HepG2 (cell line): Measurements from ENCODE around the gene PAPOLB. TPM values are rescaled to one million over a fixed set of nuclear protein-coding genes. Genes with fewer than 3 reads are reported as not detected.

Source experiments
- AFF4 ChIP-seq: sonication (generic); formaldehyde crosslinking; IDR thresholded peaks from 2 replicates; pipeline ENCODE4 v1.4.0; 2020; ENCODE audit warnings: missing genetic modification reagents
- BATF2 ChIP-seq: sonication (generic); formaldehyde crosslinking; IDR thresholded peaks from 2 replicates; pipeline ENCODE4 v1.8.0; 2022; ENCODE audit warnings: mild to moderate bottlenecking, missing genetic modification reagents, moderate library complexity
- BORCS8-MEF2B ChIP-seq: sonication (generic); formaldehyde crosslinking; IDR thresholded peaks from 2 replicates; pipeline ENCODE4 v1.8.0; 2022; ENCODE audit warnings: mild to moderate bottlenecking, missing genetic modification reagents
- EHMT2 ChIP-seq: fragments of 200-600 bp; sonication (generic); IDR thresholded peaks from 2 replicates; pipeline ENCODE4 v1.7.0; 2017; ENCODE audit warnings: antibody characterized with exemption, low read depth, low read length, borderline replicate concordance
- FLYWCH1 ChIP-seq: sonication (generic); formaldehyde crosslinking; IDR thresholded peaks from 2 replicates; pipeline ENCODE4 v1.8.1; 2023; ENCODE audit warnings: mild to moderate bottlenecking, missing genetic modification reagents
- FOXJ3 ChIP-seq: sonication (generic); formaldehyde crosslinking; IDR thresholded peaks from 2 replicates; pipeline ENCODE4 v1.4.0; 2020; ENCODE audit warnings: missing genetic modification reagents, mild to moderate bottlenecking, borderline replicate concordance
- HNF4A ChIP-seq: sonication (generic); formaldehyde crosslinking; IDR thresholded peaks from 2 replicates; pipeline ENCODE4 v1.4.0; 2020; ENCODE audit warnings: missing genetic modification reagents
- IKZF5 ChIP-seq: IDR thresholded peaks from 2 replicates; pipeline ENCODE4 v1.6.1; 2018; ENCODE audit warnings: missing genetic modification reagents, mild to moderate bottlenecking, missing compliant biosample characterization
- MAF1 ChIP-seq: sonication (generic); formaldehyde crosslinking; IDR thresholded peaks from 2 replicates; pipeline ENCODE4 v1.5.0; 2020; ENCODE audit warnings: missing genetic modification reagents, borderline replicate concordance
- MTA3 ChIP-seq: sonication (generic); formaldehyde crosslinking; IDR thresholded peaks from 2 replicates; pipeline ENCODE4 v1.4.0; 2020; ENCODE audit warnings: missing genetic modification reagents
- MXD3 ChIP-seq: IDR thresholded peaks from 2 replicates; pipeline ENCODE4 v1.6.1; 2016; ENCODE audit warnings: mild to moderate bottlenecking, missing biosample characterization, missing genetic modification reagents
- NBN ChIP-seq: fragments of 450-650 bp; conservative IDR thresholded peaks from 2 replicates; pipeline ENCODE4 v1.6.1; 2017
- NCOA1 ChIP-seq: sonication (generic); formaldehyde crosslinking; IDR thresholded peaks from 2 replicates; pipeline ENCODE4 v1.9.0; 2021; ENCODE audit warnings: missing genetic modification reagents
- NFIB ChIP-seq: sonication (generic); formaldehyde crosslinking; IDR thresholded peaks from 2 replicates; pipeline ENCODE4 v1.9.0; 2021; ENCODE audit warnings: missing genetic modification reagents, mild to moderate bottlenecking, borderline replicate concordance
- PAX8 ChIP-seq: sonication (generic); formaldehyde crosslinking; IDR thresholded peaks from 2 replicates; pipeline ENCODE4 v1.8.0; 2022; ENCODE audit warnings: mild to moderate bottlenecking, missing genetic modification reagents, borderline replicate concordance
- PCBP1 ChIP-seq: fragments of 200-400 bp; formaldehyde crosslinking; IDR thresholded peaks from 2 replicates; pipeline ENCODE4 v1.6.1; 2017; ENCODE audit warnings: mild to moderate bottlenecking, low read depth, low read length, borderline replicate concordance
- PHF5A ChIP-seq: IDR thresholded peaks from one replicate; pipeline ENCODE4 v1.6.1; 2018; ENCODE audit warnings: low read depth, missing genetic modification reagents; ENCODE audit not compliant: unreplicated experiment
- TOPORS ChIP-seq: sonication (generic); formaldehyde crosslinking; IDR thresholded peaks from 2 replicates; pipeline ENCODE4 v1.8.0; 2023; ENCODE audit warnings: mild to moderate bottlenecking, missing genetic modification reagents
- XBP1 ChIP-seq: sonication (generic); formaldehyde crosslinking; IDR thresholded peaks from 2 replicates; pipeline ENCODE4 v1.5.0; 2020; ENCODE audit warnings: missing genetic modification reagents
- ZNF234 ChIP-seq: sonication (generic); formaldehyde crosslinking; conservative IDR thresholded peaks from 2 replicates; pipeline ENCODE4 v1.5.1; 2020; ENCODE audit warnings: mild to moderate bottlenecking, missing genetic modification reagents
- ZNF264 ChIP-seq: sonication (generic); formaldehyde crosslinking; IDR thresholded peaks from 2 replicates; pipeline ENCODE4 v1.4.0; 2020; ENCODE audit warnings: missing genetic modification reagents
- ZNF337 ChIP-seq: sonication (generic); formaldehyde crosslinking; IDR thresholded peaks from 2 replicates; pipeline ENCODE4 v1.5.1; 2020; ENCODE audit warnings: missing genetic modification reagents, low read depth, mild to moderate bottlenecking, borderline replicate concordance
- ZNF556 ChIP-seq: sonication (generic); formaldehyde crosslinking; IDR thresholded peaks from 2 replicates; pipeline ENCODE4 v1.4.0; 2020; ENCODE audit warnings: mild to moderate bottlenecking, missing genetic modification reagents, borderline replicate concordance
- ZNF597 ChIP-seq: sonication (generic); formaldehyde crosslinking; IDR thresholded peaks from 2 replicates; pipeline ENCODE4 v1.5.0; 2020; ENCODE audit warnings: missing genetic modification reagents
- ZNF670 ChIP-seq: sonication (generic); formaldehyde crosslinking; IDR thresholded peaks from 2 replicates; pipeline ENCODE4 v1.8.0; 2022; ENCODE audit warnings: mild to moderate bottlenecking, missing genetic modification reagents, borderline replicate concordance
- ZSCAN21 ChIP-seq: sonication (generic); formaldehyde crosslinking; IDR thresholded peaks from 2 replicates; pipeline ENCODE4 v1.8.0; 2022; ENCODE audit warnings: mild to moderate bottlenecking, missing genetic modification reagents, moderate library complexity, borderline replicate concordance
- polyA plus RNA-seq, 8 experiments: library from polyadenylated mRNA; depleted of rRNA in 3 of 8; stranded (reverse) in 7 of 8; unstranded in 1 of 8; fragments of >200 nt; fragmentation: Illumina TruSeq in 4 of 8; extraction: Trizol in 4 of 8; gene quantifications; 2 replicates each; pipeline versions ENCODE4 v1.2.1 to v1.2.3, GENCODE V29; 2011 to 2016; ENCODE audit warnings: low read depth in 4 of 8, missing spikeins in 1 of 8, mixed read lengths in 1 of 8; ENCODE audit not compliant: insufficient read depth in 1 of 8
- total RNA-seq, 5 experiments: library from RNA; depleted of rRNA; stranded (reverse); fragments of >200 nt; fragmentation: Illumina TruSeq; extraction: Trizol; gene quantifications; 2 replicates each; pipeline ENCODE4 v1.2.3, GENCODE V29; 2016; ENCODE audit warnings: low read depth in 1 of 5

PAPOLB gene
- total and polyA plus RNA-seq, 2 of the 13 experiments (the other 11 are each of a cell fraction or from before 2014, with no cell fraction given) = not detected

- no peak for TF ChIP-seq MXD3
- TF ChIP-seq EHMT2 = no peak
- no peak for TF ChIP-seq PHF5A (CRISPR knock-in tag)
- no peak for TF ChIP-seq HNF4A (CRISPR knock-in tag)
- no peak for TF ChIP-seq FOXJ3 (CRISPR knock-in tag)
- TF ChIP-seq ZNF670 (CRISPR knock-in tag) = no peak
- no peak for TF ChIP-seq XBP1
- 0 out of 2 replicates have a peak, but pooled peaks have one; percentile 17 for TF ChIP-seq ZNF556 (CRISPR knock-in tag)
- TF ChIP-seq TOPORS = no peak
- no peak for TF ChIP-seq NFIB (CRISPR knock-in tag)
- TF ChIP-seq BATF2 (CRISPR knock-in tag) = no peak
- no peak for TF ChIP-seq ZNF337 (CRISPR knock-in tag)
- no peak for TF ChIP-seq ZSCAN21 (CRISPR knock-in tag)
- no peak for TF ChIP-seq ZNF234 (CRISPR knock-in tag)
- TF ChIP-seq ZNF597 (CRISPR knock-in tag) = no peak
- TF ChIP-seq NBN = no peak
- TF ChIP-seq ZNF264 (CRISPR knock-in tag) = no peak
- TF ChIP-seq NCOA1 (CRISPR knock-in tag) = no peak
- TF ChIP-seq PAX8 (CRISPR knock-in tag) = no peak
- TF ChIP-seq IKZF5 = no peak; the same call in 1 of the 2 replicates
- peak; percentile 68; the same call in 1 of the 2 replicates for TF ChIP-seq BORCS8-MEF2B (CRISPR knock-in tag)
- no peak for TF ChIP-seq FLYWCH1
- TF ChIP-seq PCBP1 = no peak
- no peak for TF ChIP-seq MAF1 (CRISPR knock-in tag)
- no peak for TF ChIP-seq MTA3 (CRISPR knock-in tag)
- 0 out of 2 replicates have a peak, but pooled peaks have one; percentile 35 for TF ChIP-seq AFF4
Observed at GRCh38 chr7:4830176-4830575, 31.7 kb downstream of the PAPOLB start (continued).
